Measurements from ENCODE around the gene TBC1D5.

- TF ChIP-seq CTCF (IDR thresholded peaks at IDR 0.05; ENCODE audit: low read depth, low read length, poor library complexity, severe bottlenecking) (peak; percentile 34), EZH2phosphoT487 (IDR thresholded peaks at IDR 0.05; ENCODE audit: borderline replicate concordance, low read length) (no peak)
Observed at GRCh38 chr3:17140670-17141505, 601.5 kb downstream of the TBC1D5 start.
